HG02623 (cell line): Measurements from ENCODE around the gene SPSB4.

Experiments used
- ATAC-seq: cut with Tn5 transposase; IDR thresholded peaks from one replicate; pipeline ENCODE4 v1.9.1; 2021; ENCODE audit warnings: moderate library complexity; ENCODE audit not compliant: unreplicated experiment

The SPSB4 gene

DNA sequence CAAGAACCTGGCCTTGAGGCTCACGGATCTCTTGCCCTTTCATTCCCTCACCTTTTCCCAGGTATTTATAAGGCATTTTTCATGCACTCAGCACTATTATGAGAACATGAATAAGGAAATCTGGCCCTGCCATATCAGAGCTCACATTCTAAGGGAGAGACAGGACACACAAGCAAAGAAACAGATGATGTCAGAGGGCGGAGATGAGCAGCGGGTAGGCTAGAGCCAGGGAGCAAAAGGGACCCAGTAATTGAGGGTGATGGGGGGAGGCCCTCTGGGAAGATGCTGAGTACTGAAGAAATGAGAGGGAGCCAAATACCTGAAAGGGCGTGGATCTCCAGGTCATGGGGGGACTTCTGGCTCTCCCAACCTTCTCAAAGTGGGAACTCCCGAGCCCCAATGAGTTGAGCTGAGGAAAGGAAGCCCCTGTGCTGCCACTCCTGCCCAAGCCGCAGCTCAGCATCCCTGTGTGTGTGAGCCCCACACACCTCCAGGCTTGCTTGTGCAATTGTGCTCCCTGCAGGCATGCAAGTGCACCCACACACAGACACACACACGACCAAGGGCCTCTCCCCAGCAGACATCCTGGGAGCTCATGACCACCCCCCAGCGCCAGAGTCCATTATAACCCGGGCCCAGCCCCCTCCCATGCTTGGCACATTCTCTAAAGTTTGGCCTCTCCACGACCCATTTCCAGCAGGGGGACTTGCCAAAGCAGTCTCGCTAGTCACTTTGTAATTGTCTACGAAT, 99.1 kb downstream of the SPSB4 start:
- no peak for ATAC-seq

- no peak for ATAC-seq
Measured at GRCh38 chr3:141150931-141151330, 99.8 kb downstream of the SPSB4 start.

GRCh38 chr3:141151439-141151838, 100.3 kb downstream of the SPSB4 start:
- ATAC-seq = no peak

- ATAC-seq = no peak
Measured at GRCh38 chr3:141152130-141152529, 101.0 kb downstream of the SPSB4 start.

- no peak for ATAC-seq
Measured at GRCh38 chr3:141152801-141153678, 101.9 kb downstream of the SPSB4 start.

GRCh38 chr3:141153679-141153966, 102.5 kb downstream of the SPSB4 start:
- ATAC-seq = no peak

- no peak for ATAC-seq
Measured at GRCh38 chr3:141164852-141165251, 113.7 kb downstream of the SPSB4 start.

- no peak for ATAC-seq
Measured at GRCh38 chr3:141167681-141168080, 116.5 kb downstream of the SPSB4 start.

GRCh38 chr3:141170678-141171295, 119.6 kb downstream of the SPSB4 start:
- no peak for ATAC-seq

DNA sequence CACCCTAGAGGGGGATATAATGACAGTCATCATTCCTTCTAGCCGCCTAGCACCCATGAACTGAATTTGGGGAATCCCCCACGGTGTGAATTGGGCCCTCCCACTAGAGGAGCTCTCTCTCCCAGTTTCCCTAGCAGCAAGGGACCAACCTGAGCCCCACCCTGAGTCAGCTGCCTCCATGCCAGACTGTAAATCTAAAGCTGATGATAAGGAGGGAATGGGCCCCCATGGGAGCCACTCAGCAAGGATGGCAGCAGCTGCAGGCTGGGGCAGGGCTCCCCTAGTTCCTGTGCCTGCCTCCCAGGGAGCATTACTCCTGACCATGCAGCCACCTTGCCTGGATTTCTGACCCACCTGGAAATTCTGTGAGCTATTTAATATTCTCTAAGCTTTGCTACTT, 123.5 kb downstream of the SPSB4 start:
- ATAC-seq = no peak

- ATAC-seq = no peak
Measured at GRCh38 chr3:141176775-141177174, 125.6 kb downstream of the SPSB4 start.

DNA sequence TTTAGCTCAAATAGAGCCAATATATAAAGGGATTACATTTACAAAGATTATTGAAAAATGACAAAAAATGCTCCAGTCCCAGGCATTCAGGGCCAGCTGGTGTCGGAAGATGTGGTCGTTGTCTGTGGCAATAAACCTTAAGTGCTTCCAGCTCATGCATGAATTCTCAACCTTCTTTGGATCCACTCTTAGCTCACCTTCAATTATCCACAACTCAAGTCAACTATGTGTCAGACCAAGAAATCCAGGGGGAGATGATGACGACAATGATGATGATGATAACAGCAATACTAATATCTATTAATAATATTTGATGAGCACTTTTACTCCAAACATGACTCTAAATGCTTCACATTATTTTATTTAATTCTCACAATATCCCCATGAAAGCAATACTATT, 126.9 kb downstream of the SPSB4 start:
- no peak for ATAC-seq

DNA sequence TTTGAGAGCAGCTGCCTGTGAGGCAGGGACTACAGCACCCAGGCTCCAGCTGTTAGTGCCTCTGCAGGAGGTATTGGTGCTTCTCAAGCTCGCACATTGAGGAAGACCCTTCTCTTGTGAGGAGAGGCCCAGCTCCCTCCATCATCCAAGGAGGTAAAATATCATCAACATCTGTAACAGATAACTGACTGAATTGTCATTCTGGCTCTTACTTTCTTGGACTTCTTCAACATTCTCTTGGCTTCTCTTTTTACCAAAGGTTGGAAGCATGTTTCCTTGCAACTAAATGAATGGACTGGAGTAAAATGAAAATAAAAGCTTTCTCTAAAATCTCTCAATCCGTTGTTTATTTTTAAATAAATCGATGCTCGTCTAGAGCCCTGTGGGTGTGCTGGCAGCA, 127.4 kb downstream of the SPSB4 start:
- no peak for ATAC-seq

DNA sequence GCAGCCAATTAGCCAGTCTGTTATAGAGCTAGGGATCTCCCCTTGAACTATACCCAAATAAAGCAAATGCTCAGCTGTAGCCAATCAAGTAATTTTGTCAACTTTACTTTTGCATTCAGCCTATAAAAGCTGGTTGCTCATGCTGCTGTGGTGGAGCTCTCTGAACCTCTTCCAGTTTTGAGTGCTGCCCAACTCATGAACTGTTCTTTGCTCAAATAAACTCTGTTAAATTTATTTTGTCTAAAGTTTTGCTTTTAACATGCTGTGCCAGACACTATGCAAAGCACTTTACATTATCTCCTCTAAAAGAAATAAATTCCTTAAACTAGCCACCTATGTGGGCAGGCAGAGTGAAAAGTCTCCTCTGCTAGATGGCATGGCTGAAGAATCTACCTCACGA, 128.8 kb downstream of the SPSB4 start:
- ATAC-seq = no peak

DNA sequence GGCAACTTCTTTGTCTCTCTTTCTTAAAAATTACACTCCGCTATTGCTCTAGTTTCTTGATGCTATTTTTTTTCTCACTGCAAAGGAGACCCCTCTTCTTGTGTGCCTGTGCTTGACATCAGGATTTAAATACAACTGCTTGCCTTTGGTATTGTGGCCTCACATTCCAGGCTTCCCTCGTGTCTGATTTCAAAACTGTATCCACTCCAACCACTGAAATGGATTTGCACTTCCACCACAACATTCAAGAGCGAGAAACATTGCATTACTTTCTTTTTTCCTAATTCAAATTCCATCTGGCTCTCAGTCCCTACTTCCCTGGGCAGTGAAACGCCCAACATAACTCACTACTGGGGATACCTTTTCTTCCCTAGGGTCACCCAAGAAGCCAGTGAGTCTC, 130.0 kb downstream of the SPSB4 start:
- no peak for ATAC-seq

DNA sequence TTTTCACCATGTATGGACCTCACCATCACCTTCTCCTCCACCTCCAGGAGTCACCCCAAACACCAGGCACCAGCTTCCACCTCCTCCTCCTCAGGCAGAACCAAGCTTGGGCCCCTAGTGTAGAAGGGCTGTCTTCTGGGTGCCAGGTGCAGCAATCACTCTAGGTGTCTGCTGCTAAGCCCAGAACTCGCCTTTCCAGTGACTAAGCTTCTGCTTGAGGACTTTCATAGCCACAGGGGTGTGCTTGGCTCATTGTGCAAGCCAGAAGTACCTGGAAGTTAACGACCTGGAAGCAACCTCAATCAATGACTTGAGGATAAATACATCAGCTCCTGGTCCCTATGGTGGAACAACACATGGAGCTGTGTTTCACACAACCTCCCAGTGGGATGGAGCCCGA, 130.7 kb downstream of the SPSB4 start:
- ATAC-seq = no peak

- no peak for ATAC-seq
Measured at GRCh38 chr3:141183606-141184005, 132.5 kb downstream of the SPSB4 start.

- no peak for ATAC-seq
Measured at GRCh38 chr3:141184430-141184829, 133.3 kb downstream of the SPSB4 start.

GRCh38 chr3:141191097-141191749, 140.1 kb downstream of the SPSB4 start:
- no peak for ATAC-seq

GRCh38 chr3:141192345-141192744, 141.2 kb downstream of the SPSB4 start:
- peak; percentile 99 for ATAC-seq

- ATAC-seq = no peak
Measured at GRCh38 chr3:141193066-141193830, 142.1 kb downstream of the SPSB4 start.
